Erythroblast (primary cell): ENCODE data around the gene CAMSAP1.

Experiments used
- GATA1 ChIP-seq: IDR thresholded peaks from 2 replicates; pipeline ENCODE4 v1.6.1; 2011; ENCODE audit warnings: low read depth, mild to moderate bottlenecking, control low read depth, low read length, moderate library complexity
- POLR2A ChIP-seq: IDR thresholded peaks from 2 replicates; pipeline ENCODE4 v1.6.1; 2011; ENCODE audit warnings: mild to moderate bottlenecking, low read length

DNA sequence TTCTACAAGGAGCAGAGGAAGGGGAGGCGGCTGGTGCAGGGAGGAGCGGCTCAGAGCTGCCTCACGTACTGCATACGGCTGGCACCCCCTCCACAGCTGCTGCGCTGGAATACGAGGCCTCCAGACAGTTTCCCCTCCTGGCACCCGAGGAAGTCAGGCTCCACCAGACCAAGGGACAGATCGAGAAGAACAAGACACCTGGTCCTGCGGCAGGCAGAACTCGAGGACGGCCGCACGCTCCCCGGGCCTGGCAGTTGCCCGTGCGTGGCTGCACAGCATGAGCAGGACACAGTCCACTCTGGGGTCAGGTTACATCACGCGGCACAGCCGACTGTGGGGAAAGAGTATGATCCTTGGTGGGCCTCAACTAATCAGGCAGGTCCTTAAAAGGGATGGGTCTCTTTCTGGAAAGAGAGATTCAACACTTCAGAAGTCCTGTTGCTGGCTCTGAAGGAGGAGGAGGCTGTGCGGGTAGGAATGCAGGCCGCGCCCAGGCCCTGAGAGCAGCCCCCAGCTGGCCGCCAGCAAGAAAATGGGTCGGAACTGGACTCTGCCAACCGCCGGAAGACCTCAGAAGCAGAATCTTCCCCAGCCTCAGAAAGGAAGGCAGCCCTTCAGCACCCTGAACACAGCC lies 42.3 kb upstream of the CAMSAP1 start:
- TF ChIP-seq POLR2A (no peak), GATA1 (no peak)
